ENCODE results near the gene NTRK3.

NTRK3 gene

GRCh38 chr15:88230823-88231222 is 25.7 kb downstream of the NTRK3 start:
- no peak for TF ChIP-seq ZNF274 (IDR thresholded peaks at IDR 0.05; ENCODE audit: low read depth, low read length)
- H3K4me3 ChIP-seq (ENCODE audit: low read length) = no peak overlapping the region

DNA sequence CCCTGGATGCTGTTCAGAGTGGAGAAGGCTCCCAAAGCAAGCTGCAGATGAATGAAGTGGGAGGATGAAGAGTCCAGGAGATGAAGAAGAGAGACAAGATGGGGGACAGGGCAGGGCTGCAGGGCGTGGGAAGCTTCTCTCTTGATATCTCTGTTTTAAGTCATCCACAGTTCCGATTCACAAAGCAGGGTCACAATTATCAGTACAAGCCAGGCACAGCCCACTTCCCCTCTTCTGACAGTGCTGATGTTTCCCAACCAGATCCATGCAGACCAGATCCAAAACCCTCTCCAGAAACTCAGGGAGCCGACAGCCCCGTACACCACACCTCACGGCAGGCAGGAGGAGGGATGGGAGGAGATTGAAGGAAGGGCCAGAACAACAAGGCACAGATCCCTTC is 31.1 kb downstream of the NTRK3 start:
- no peak for TF ChIP-seq ZNF274 (IDR thresholded peaks at IDR 0.05; ENCODE audit: low read depth, low read length)
- no peak overlapping the region for H3K4me3 ChIP-seq (ENCODE audit: low read length)

- no peak for TF ChIP-seq ZNF274 (IDR thresholded peaks at IDR 0.05; ENCODE audit: low read depth, low read length)
- no peak overlapping the region for H3K4me3 ChIP-seq (ENCODE audit: low read length)
Measured at GRCh38 chr15:88223084-88223483, 33.5 kb downstream of the NTRK3 start.

DNA sequence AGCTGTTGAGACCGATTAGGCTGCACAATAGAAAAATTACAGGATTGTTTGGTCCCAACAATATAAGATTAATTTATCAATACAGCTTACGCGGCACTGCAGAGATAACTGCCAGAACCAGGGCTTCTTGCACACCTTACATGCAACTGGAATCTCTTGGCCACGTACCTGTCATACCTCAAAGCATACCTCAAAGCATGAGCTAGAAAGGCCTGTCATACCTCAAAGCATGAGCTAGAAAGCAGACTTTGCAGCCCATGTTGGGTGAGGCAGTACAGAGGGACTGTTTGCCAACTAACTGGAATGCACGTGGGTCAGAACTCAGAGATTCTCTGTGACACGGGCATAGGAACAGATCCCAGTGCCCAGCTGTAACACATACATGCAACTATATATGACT is 34.7 kb downstream of the NTRK3 start:
- no peak for TF ChIP-seq ZNF274 (IDR thresholded peaks at IDR 0.05; ENCODE audit: low read depth, low read length)

GRCh38 chr15:88220443-88221335 is 35.9 kb downstream of the NTRK3 start:
- H3K4me3 ChIP-seq (ENCODE audit: low read length) = no peak overlapping the region
- TF ChIP-seq ZNF274 (IDR thresholded peaks at IDR 0.05; ENCODE audit: low read depth, low read length) = no peak

More for the DNA sequence above, 34.7 kb downstream of the NTRK3 start:
- H3K4me3 ChIP-seq (ENCODE audit: low read length) = no peak overlapping the region

- TF ChIP-seq ZNF274 (IDR thresholded peaks at IDR 0.05; ENCODE audit: low read depth, low read length) = no peak
- H3K4me3 ChIP-seq (ENCODE audit: low read length) = no peak overlapping the region
Measured at GRCh38 chr15:88219623-88220022, 36.9 kb downstream of the NTRK3 start.

DNA sequence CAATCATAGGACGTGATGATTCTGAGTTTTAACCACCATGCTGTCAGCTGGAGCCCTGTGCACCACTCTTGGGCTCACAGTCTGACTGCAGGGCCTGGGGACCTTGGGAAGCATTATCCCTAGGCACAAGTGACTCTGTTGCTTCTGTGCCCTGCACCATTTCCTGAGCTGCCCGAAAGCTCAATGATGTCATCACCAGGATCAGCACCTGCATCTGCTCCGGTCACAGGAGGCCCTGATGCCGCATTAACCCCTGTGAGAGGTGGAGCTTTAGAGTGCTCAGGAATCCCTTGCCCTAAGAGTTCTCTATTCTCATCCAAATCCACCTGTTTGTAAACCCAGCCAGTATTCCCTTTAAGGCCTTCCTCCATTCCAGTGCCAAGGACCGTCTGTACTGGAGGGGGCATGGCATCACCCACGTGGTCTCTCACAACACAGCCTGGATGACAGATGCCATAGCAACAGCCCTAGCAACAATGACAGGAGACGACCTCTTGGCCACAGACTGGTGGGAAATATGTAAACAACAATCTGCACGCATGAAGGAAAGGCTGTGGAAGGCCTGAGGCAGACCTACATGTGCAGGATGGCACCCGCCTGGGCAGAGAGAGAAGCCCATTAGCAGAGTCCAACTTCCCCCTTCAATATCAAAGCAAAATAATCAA is 37.9 kb downstream of the NTRK3 start:
- no peak for TF ChIP-seq ZNF274 (IDR thresholded peaks at IDR 0.05; ENCODE audit: low read depth, low read length)
- no peak overlapping the region for H3K4me3 ChIP-seq (ENCODE audit: low read length)

DNA sequence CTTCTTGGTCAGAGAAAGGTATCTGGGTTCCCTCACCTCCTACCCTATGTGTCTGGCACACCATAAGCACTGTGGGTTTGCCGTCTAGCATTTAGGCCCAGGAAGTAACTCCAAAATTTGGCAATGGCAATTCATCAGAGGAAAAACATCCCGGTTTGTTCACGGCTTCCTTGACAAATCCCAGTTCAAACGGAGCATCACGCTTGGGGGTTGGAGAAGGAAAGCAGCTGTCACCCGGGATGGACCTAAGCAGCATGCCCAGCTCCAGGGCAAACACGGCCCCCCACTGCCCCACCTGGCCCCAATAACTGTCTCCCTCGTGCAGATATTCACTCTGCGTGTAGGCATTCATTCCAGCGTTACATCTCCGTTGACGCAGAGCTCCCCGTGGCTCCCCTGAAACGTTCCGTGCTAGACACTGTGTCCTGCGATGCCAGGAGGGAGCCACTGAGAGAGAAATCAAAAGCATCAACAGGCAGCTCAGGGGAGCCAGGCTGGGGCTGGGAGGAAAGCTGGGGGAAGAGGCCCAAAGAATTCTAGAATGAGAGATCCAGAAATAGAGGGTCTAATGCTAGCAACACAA is 41.4 kb downstream of the NTRK3 start:
- no peak overlapping the region for H3K4me3 ChIP-seq (ENCODE audit: low read length)
- no peak for TF ChIP-seq ZNF274 (IDR thresholded peaks at IDR 0.05; ENCODE audit: low read depth, low read length)

DNA sequence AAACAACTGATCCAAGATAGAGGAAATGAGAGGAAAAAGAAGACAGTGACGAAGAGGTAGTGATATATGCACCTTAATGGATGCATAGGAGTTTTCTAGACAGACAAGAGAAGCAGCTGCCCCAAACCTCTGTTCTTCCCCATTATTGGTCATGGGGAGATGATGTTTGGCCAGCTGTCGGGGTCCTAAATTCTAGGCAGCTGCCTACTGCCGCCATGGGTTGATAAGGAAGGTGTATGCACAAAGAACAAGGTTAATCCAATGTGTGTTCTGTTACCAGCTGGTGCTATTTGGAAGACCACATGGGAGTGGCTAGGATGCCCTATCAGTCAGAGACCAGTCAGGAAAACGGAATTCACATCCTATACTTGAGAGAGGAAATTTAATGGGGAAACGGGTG is 47.4 kb downstream of the NTRK3 start:
- H3K4me3 ChIP-seq (ENCODE audit: low read length) = no peak overlapping the region

GRCh38 chr15:88208396-88208795 is 48.1 kb downstream of the NTRK3 start:
- no peak for TF ChIP-seq ZNF274 (IDR thresholded peaks at IDR 0.05; ENCODE audit: low read depth, low read length)
- no peak overlapping the region for H3K4me3 ChIP-seq (ENCODE audit: low read length)

More for the DNA sequence above, 47.4 kb downstream of the NTRK3 start:
- no peak for TF ChIP-seq ZNF274 (IDR thresholded peaks at IDR 0.05; ENCODE audit: low read depth, low read length)

- TF ChIP-seq ZNF274 (IDR thresholded peaks at IDR 0.05; ENCODE audit: low read depth, low read length) = no peak
- H3K4me3 ChIP-seq (ENCODE audit: low read length) = no peak overlapping the region
Measured at GRCh38 chr15:88207565-88207964, 49.0 kb downstream of the NTRK3 start.

GRCh38 chr15:88204584-88204983 is 52.0 kb downstream of the NTRK3 start:
- no peak for TF ChIP-seq ZNF274 (IDR thresholded peaks at IDR 0.05; ENCODE audit: low read depth, low read length)
- no peak overlapping the region for H3K4me3 ChIP-seq (ENCODE audit: low read length)

DNA sequence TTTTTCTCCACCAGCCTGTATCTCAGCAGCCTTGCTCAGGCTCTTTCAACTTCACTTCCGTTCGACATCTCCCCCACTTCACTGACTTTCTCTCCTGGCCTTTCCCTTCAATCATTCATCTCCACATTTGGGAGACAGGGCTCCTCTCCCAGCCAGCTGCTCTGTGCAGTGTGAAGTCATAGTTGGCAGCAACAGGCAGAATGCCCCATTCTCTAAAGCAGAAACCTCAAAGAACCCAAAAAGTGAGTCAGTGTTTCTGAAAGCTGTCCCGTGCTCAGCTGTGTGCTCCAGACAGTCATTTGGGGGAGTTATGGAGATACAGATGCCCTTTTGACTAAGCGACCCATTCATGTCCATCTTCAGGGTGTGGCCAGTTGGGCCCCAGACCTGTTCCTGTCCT is 54.3 kb downstream of the NTRK3 start:
- no peak for TF ChIP-seq ZNF274 (IDR thresholded peaks at IDR 0.05; ENCODE audit: low read depth, low read length)
- H3K4me3 ChIP-seq (ENCODE audit: low read length) = no peak overlapping the region

GRCh38 chr15:88201207-88201606 is 55.3 kb downstream of the NTRK3 start:
- no peak for TF ChIP-seq ZNF274 (IDR thresholded peaks at IDR 0.05; ENCODE audit: low read depth, low read length)
- no peak overlapping the region for H3K4me3 ChIP-seq (ENCODE audit: low read length)

GRCh38 chr15:88196961-88197360 is 59.6 kb downstream of the NTRK3 start:
- no peak for TF ChIP-seq ZNF274 (IDR thresholded peaks at IDR 0.05; ENCODE audit: low read depth, low read length)
- no peak overlapping the region for H3K4me3 ChIP-seq (ENCODE audit: low read length)
